ENCODE results near the gene AEBP1. TPM values are rescaled to one million over a fixed set of nuclear protein-coding genes. Genes with fewer than 3 reads are reported as not detected.

Gene AEBP1
- total RNA-seq, 1 experiment from 2014 or later: 49.3 TPM

GRCh38 chr7:44144968-44145478 is 40.9 kb downstream of the AEBP1 start:
- no peaks in the 10 kb centered on the region for H3K79me2 ChIP-seq (ENCODE audit: insufficient read depth, low read length)
- H3K4me1 ChIP-seq (ENCODE audit: insufficient read depth, low read length): no peaks in the 10 kb centered on the region
- H3K23ac ChIP-seq (ENCODE audit: insufficient read length, low read depth, low read length): no peak overlapping the region
- no CpG with 5 or more reads among the region's 31 CpGs for WGBS (ENCODE audit: extremely low coverage, insufficient read length, low lambda C conversion rate)
- no peaks in the 10 kb centered on the region for H4K20me1 ChIP-seq (ENCODE audit: control insufficient read depth, insufficient read depth, insufficient read length)
- H3K4me2 ChIP-seq (ENCODE audit: insufficient read depth, insufficient read length, low read length): peak overlapping the region; percentile 66
- H2BK12ac ChIP-seq (ENCODE audit: insufficient read length, low read depth, low read length): no peak overlapping the region
- Mint-ChIP-seq H3K36me3 (ENCODE audit: insufficient read depth in 1 of 3, low read depth in 3 of 3) (no peaks in the 10 kb centered on the region; a peak in 1 of 7 replicates), H3K27me3 (ENCODE audit: low read depth) (peaks cover 53% of the 10 kb centered on the region), H3K4me1 (peaks cover 14 to 27% of the 10 kb centered on the region in 2 experiments), H3K4me3 (peak overlapping the region; percentile 65 to 85), H3K9me3 (no peaks in the 10 kb centered on the region), H3K27ac (no peak overlapping the region)
- TF ChIP-seq CTCF (conservative IDR thresholded peaks at IDR 0.05): no peak
- H3K9me3 ChIP-seq (ENCODE audit: control insufficient read depth, low read depth, low read length): no peaks in the 10 kb centered on the region
- H4K8ac ChIP-seq (replicated peaks; ENCODE audit: insufficient read length, low read depth, low read length): no peak overlapping the region
- no peak overlapping the region for H3K9ac ChIP-seq (ENCODE audit: extremely low read depth, insufficient read length, low read length)
- no peak overlapping the region for H2AFZ ChIP-seq (ENCODE audit: low read length)
- H3K23me2 ChIP-seq (ENCODE audit: insufficient read length, low read depth, low read length, poor library complexity, severe bottlenecking): peaks cover 9% of the 10 kb centered on the region
- no peak overlapping the region for H4K91ac ChIP-seq (ENCODE audit: insufficient read length, low read depth, low read length)
- H3K27ac ChIP-seq (ENCODE audit: insufficient read length, low read depth, low read length): no peak overlapping the region
- no peak overlapping the region for H2BK120ac ChIP-seq (ENCODE audit: low read depth, low read length, poor library complexity, severe bottlenecking)
- H3K27me3 ChIP-seq (ENCODE audit: insufficient read depth, low read length): peaks cover 8% of the 10 kb centered on the region; the same call in 1 of the 2 replicates
- H2BK20ac ChIP-seq (ENCODE audit: low read depth, low read length, poor library complexity, severe bottlenecking): no peak overlapping the region
- H2AK5ac ChIP-seq (ENCODE audit: insufficient read length, low read length): no peak overlapping the region
- H3K56ac ChIP-seq (ENCODE audit: insufficient read length, low read depth, low read length): no peak overlapping the region
- H3K14ac ChIP-seq (ENCODE audit: insufficient read depth, low read length): peak overlapping the region; percentile 45; the same call in 1 of the 2 replicates
- DNase-seq: no peak
- no peak overlapping the region for H3T11ph ChIP-seq (ENCODE audit: low read length)
- H4K5ac ChIP-seq (ENCODE audit: insufficient read length, low read depth, low read length): no peak overlapping the region
- no peak overlapping the region for H2BK15ac ChIP-seq (ENCODE audit: low read depth, low read length)
- no peak overlapping the region for H3K18ac ChIP-seq (ENCODE audit: insufficient read length, low read depth, low read length)
- H3K79me1 ChIP-seq (ENCODE audit: insufficient read depth, low read depth, low read length, poor library complexity, severe bottlenecking): no peaks in the 10 kb centered on the region
- H2BK5ac ChIP-seq (ENCODE audit: insufficient read length, low read length): no peak overlapping the region
- no peak overlapping the region for H3K4ac ChIP-seq (ENCODE audit: low read depth, low read length)
